Suprapubic skin (tissue), 4 donors: Measurements from ENCODE around the gene BAIAP2L2. TPM values are rescaled to one million over a fixed set of nuclear protein-coding genes. Genes with fewer than 3 reads are reported as not detected.
"Not testable (repeated sequence)": the region's sequence is repeated elsewhere in the genome, so short reads cannot be mapped to it uniquely, and the experiment has no call there.

ENCODE experiments used
- DNase-seq, 2 donors: peaks; one replicate each; pipeline ENCODE4 v3.0.0-alpha.2; 2019; ENCODE audit warnings: low spot score in 2 of 2
- H3K27ac ChIP-seq: fragments of 200-600 bp; sonication (generic); one replicate; pipeline ENCODE4 v1.5.1; 2019
- H3K27me3 ChIP-seq: fragments of 200-600 bp; sonication (generic); one replicate; pipeline ENCODE4 v1.5.1; 2019
- H3K36me3 ChIP-seq: fragments of 200-600 bp; sonication (generic); one replicate; pipeline ENCODE4 v1.5.1; 2019
- H3K4me1 ChIP-seq: fragments of 200-600 bp; sonication (generic); one replicate; pipeline ENCODE4 v1.5.1; 2019
- H3K4me3 ChIP-seq: fragments of 200-600 bp; sonication (generic); one replicate; pipeline ENCODE4 v1.5.1; 2019; ENCODE audit warnings: mild to moderate bottlenecking
- H3K9me3 ChIP-seq: fragments of 200-600 bp; sonication (generic); one replicate; pipeline ENCODE4 v1.5.1; 2019
- CTCF ChIP-seq, 2 donors: fragments of 200-600 bp in 1 of 2; fragments of 450-650 bp in 1 of 2; sonication (generic) in 1 of 2; IDR thresholded peaks; one replicate each; pipeline ENCODE4 v1.5.1; 2016 to 2019; ENCODE audit warnings: antibody characterized with exemption in 2 of 2, mild to moderate bottlenecking in 1 of 2, moderate library complexity in 1 of 2
- EP300 ChIP-seq: sonication (generic); formaldehyde crosslinking; IDR thresholded peaks from one replicate; pipeline ENCODE4 v1.6.1; 2017; ENCODE audit warnings: antibody characterized with exemption
- POLR2A ChIP-seq, 2 donors: fragments of 450-650 bp; IDR thresholded peaks; one replicate each; pipeline ENCODE4 v1.6.1; 2017; ENCODE audit warnings: antibody characterized with exemption in 2 of 2, mild to moderate bottlenecking in 2 of 2, moderate library complexity in 2 of 2
- POLR2AphosphoS5 ChIP-seq, 3 donors: sonication (generic); formaldehyde crosslinking; IDR thresholded peaks; one replicate each; pipeline ENCODE4 v1.6.1; 2017; ENCODE audit warnings: antibody characterized with exemption in 3 of 3
- WGBS: methylation state at CpG from one replicate; pipeline ENCODE4 v1.1.5; 2018; 5-methylcytosine and 5-hydroxymethylcytosine counted together
- total RNA-seq, 4 donors: library from RNA; depleted of rRNA; stranded (reverse); fragments of >200 nt; gene quantifications; one replicate each; pipeline ENCODE4 v1.1.0, GENCODE V29; 2016

BAIAP2L2 gene
- total RNA-seq, 4 donors from 2014 or later: 0.49 to 1.7 (median 1.6) TPM

GRCh38 chr22:38081636-38081940 is 28.9 kb downstream of the BAIAP2L2 start:
- WGBS: no CpG with 5 or more reads among the region's 17 CpGs

GRCh38 chr22:38080850-38081635 is 29.4 kb downstream of the BAIAP2L2 start:
- H3K4me3 ChIP-seq: peak overlapping the region; percentile 53
- H3K27ac ChIP-seq: peak overlapping the region; percentile 26
- DNase-seq: no peak
- peaks cover 7% of the 10 kb centered on the region for H3K36me3 ChIP-seq
- H3K9me3 ChIP-seq: no peaks in the 10 kb centered on the region
- peaks cover 28% of the 10 kb centered on the region for H3K4me1 ChIP-seq
- TF ChIP-seq EP300 (no peak), POLR2AphosphoS5 (IDR thresholded peaks at IDR 0.05) (peak in 1 of 3 donors; percentile 35)
- H3K27me3 ChIP-seq: peaks cover 18% of the 10 kb centered on the region
- 0% methylated on average over 29 of the region's 110 CpGs for WGBS

More at GRCh38 chr22:38081636-38081940, 28.9 kb downstream of the BAIAP2L2 start:
- TF ChIP-seq POLR2A (IDR thresholded peaks at IDR 0.05) (no peak), EP300 (no peak), CTCF (IDR thresholded peaks at IDR 0.05) (no peak), POLR2AphosphoS5 (IDR thresholded peaks at IDR 0.05) (no peak)
- peak overlapping the region; percentile 53 for H3K4me3 ChIP-seq
- H3K36me3 ChIP-seq: peaks cover 8% of the 10 kb centered on the region
- DNase-seq: no peak
- peaks cover 18% of the 10 kb centered on the region for H3K27me3 ChIP-seq
- no peaks in the 10 kb centered on the region for H3K9me3 ChIP-seq
- peak overlapping the region; percentile 26 for H3K27ac ChIP-seq
- peaks cover 28% of the 10 kb centered on the region for H3K4me1 ChIP-seq

- WGBS: 58% methylated on average over 7 of the region's 11 CpGs
- H3K4me3 ChIP-seq: peak overlapping the region; percentile 53
These were observed 30.0 kb downstream of the BAIAP2L2 start for GRCh38 chr22:38080474-38080849.

GRCh38 chr22:38079804-38080203 is 30.7 kb downstream of the BAIAP2L2 start:
- H3K4me1 ChIP-seq: peaks cover 28% of the 10 kb centered on the region
- peak in 1 of 2 donors; percentile 49 for DNase-seq
- 87% methylated on average over 7 of the region's 7 CpGs for WGBS
- TF ChIP-seq POLR2A (IDR thresholded peaks at IDR 0.05): no peak
- no peak for TF ChIP-seq POLR2AphosphoS5 (IDR thresholded peaks at IDR 0.05)
- no peak for TF ChIP-seq CTCF (IDR thresholded peaks at IDR 0.05)
- no peak for TF ChIP-seq EP300
- no peak overlapping the region for H3K27ac ChIP-seq
- no peak overlapping the region for H3K4me3 ChIP-seq
- no peaks in the 10 kb centered on the region for H3K9me3 ChIP-seq
- H3K27me3 ChIP-seq: peaks cover 18% of the 10 kb centered on the region
- H3K36me3 ChIP-seq: peaks cover 8% of the 10 kb centered on the region

More at GRCh38 chr22:38080474-38080849, 30.0 kb downstream of the BAIAP2L2 start:
- Histone ChIP-seq H3K9me3 (no peaks in the 10 kb centered on the region), H3K4me1 (peaks cover 28% of the 10 kb centered on the region), H3K36me3 (peaks cover 4% of the 10 kb centered on the region), H3K27me3 (peaks cover 18% of the 10 kb centered on the region), H3K27ac (no peak overlapping the region)
- DNase-seq: peak in 1 of 2 donors; percentile 49
- TF ChIP-seq POLR2A (IDR thresholded peaks at IDR 0.05) (no peak), CTCF (IDR thresholded peaks at IDR 0.05) (no peak), EP300 (no peak), POLR2AphosphoS5 (IDR thresholded peaks at IDR 0.05) (no peak)

- Histone ChIP-seq H3K4me1 (peaks cover 28% of the 10 kb centered on the region), H3K27me3 (peaks cover 18% of the 10 kb centered on the region), H3K36me3 (peaks cover 14% of the 10 kb centered on the region)
- H3K27ac ChIP-seq, H3K9me3 ChIP-seq, DNase-seq, H3K4me3 ChIP-seq: not testable (repeated sequence)
- 100% methylated on average over 2 of the region's 2 CpGs for WGBS
These were observed 31.3 kb downstream of the BAIAP2L2 start for GRCh38 chr22:38079208-38079607.

- no peak for DNase-seq
- TF ChIP-seq POLR2A (IDR thresholded peaks at IDR 0.05) (no peak), CTCF (IDR thresholded peaks at IDR 0.05) (no peak), POLR2AphosphoS5 (IDR thresholded peaks at IDR 0.05) (no peak), EP300 (no peak)
- Histone ChIP-seq H3K36me3 (peaks cover 24% of the 10 kb centered on the region), H3K9me3 (no peaks in the 10 kb centered on the region), H3K4me1 (peaks cover 28% of the 10 kb centered on the region), H3K4me3 (no peak overlapping the region), H3K27me3 (peaks cover 18% of the 10 kb centered on the region), H3K27ac (no peak overlapping the region)
- 75% methylated on average over 16 of the region's 22 CpGs for WGBS
These were observed 32.2 kb downstream of the BAIAP2L2 start for GRCh38 chr22:38078046-38078840.
